B cell (primary cell): ENCODE results near the gene ZNF106. TPM values are rescaled to one million over a fixed set of nuclear protein-coding genes. Genes with fewer than 3 reads are reported as not detected.

ENCODE experiments used
- ATAC-seq: fragments of 200-7000 bp; cut with Tn5 transposase; one replicate; pipeline ENCODE4 v1.10.0; 2021; ENCODE audit warnings: low read depth, mild to moderate bottlenecking, moderate number of reproducible peaks, moderate library complexity
- CTCF ChIA-PET: fragments of 350-600 bp; sonication (Branson Sonifier 250); formaldehyde crosslinking; loops from one replicate; lab custom pipeline; 2021; ENCODE audit warnings: antibody characterized with exemption, inconsistent platforms; lab: Charles Lee
- POLR2A ChIA-PET: fragments of 350-600 bp; sonication (Branson Sonifier 250); formaldehyde crosslinking; loops from one replicate; lab custom pipeline; 2021; ENCODE audit warnings: antibody characterized with exemption; lab: Charles Lee
- DNase-seq: peaks from one replicate; pipeline ENCODE4 v3.0.0; 2013
- H2AFZ ChIP-seq: 2 replicates; pipeline ENCODE4 v1.6.1; 2012; ENCODE audit warnings: mild to moderate bottlenecking, low read depth, low read length; ENCODE audit not compliant: insufficient read depth, poor library complexity, severe bottlenecking
- H3K27ac ChIP-seq, 2 donors: 1 replicate in 1 of 2; 2 replicates in 1 of 2; pipeline ENCODE4 v1.5.1; 2012 to 2013; ENCODE audit warnings: low read length in 2 of 2, mild to moderate bottlenecking in 2 of 2, moderate library complexity in 1 of 2
- H3K27me3 ChIP-seq, 4 experiments: fragments of 200-600 bp in 1 of 4; sonication (generic) in 1 of 4; replicated peaks in 1 of 4; 1 replicate in 2 of 4; 2 replicates in 2 of 4; pipeline versions ENCODE4 v1.6.1 to v1.7.0; 2013 to 2016; ENCODE audit warnings: low read length in 3 of 4, mild to moderate bottlenecking in 2 of 4, mixed read lengths in 1 of 4, moderate library complexity in 1 of 4; ENCODE audit not compliant: insufficient read depth in 4 of 4, control insufficient read depth in 3 of 4; ENCODE audit errors: control extremely low read depth in 1 of 4
- H3K36me3 ChIP-seq, 2 experiments: replicated peaks in 1 of 2; 1 replicate in 1 of 2; 2 replicates in 1 of 2; pipeline versions ENCODE4 v1.6.1 to v1.7.1; 2013; ENCODE audit warnings: low read length in 1 of 2; ENCODE audit not compliant: insufficient read depth in 2 of 2, control insufficient read depth in 1 of 2; ENCODE audit errors: control extremely low read depth in 1 of 2, extremely low read depth in 1 of 2
- H3K4me1 ChIP-seq, 2 donors: fragments of 200-600 bp in 1 of 2; sonication (generic) in 1 of 2; 1 replicate in 1 of 2; 2 replicates in 1 of 2; pipeline versions ENCODE4 v1.5.1 to v1.6.1; 2013 to 2017; ENCODE audit warnings: low read length in 2 of 2; ENCODE audit not compliant: control insufficient read depth in 2 of 2, insufficient read depth in 2 of 2
- H3K4me2 ChIP-seq: replicated peaks from 2 replicates; pipeline ENCODE3; 2012; ENCODE audit warnings: mild to moderate bottlenecking, low read depth, low read length; ENCODE audit not compliant: poor library complexity, severe bottlenecking
- H3K4me3 ChIP-seq, 5 experiments: fragments of 200-600 bp in 1 of 5; sonication (generic) in 1 of 5; 1 replicate in 3 of 5; 2 replicates in 2 of 5; pipeline versions ENCODE4 v1.5.1 to v1.7.0; 2011 to 2016; ENCODE audit warnings: low read length in 4 of 5, mild to moderate bottlenecking in 4 of 5, low read depth in 2 of 5, control low read depth in 1 of 5, moderate library complexity in 1 of 5; ENCODE audit not compliant: insufficient read depth in 1 of 5; ENCODE audit errors: control extremely low read depth in 1 of 5, extremely low read depth in 1 of 5
- H3K79me2 ChIP-seq: fragments of 200-600 bp; sonication (generic); one replicate; pipeline ENCODE4 v1.6.0; 2016; ENCODE audit warnings: low read length; ENCODE audit not compliant: control insufficient read depth, insufficient read depth
- H3K9ac ChIP-seq: fragments of 200-600 bp; sonication (generic); 2 replicates; pipeline ENCODE4 v1.6.1; 2017; ENCODE audit warnings: mild to moderate bottlenecking, low read length, moderate library complexity
- H3K9me3 ChIP-seq, 3 donors: one replicate each; pipeline versions ENCODE4 v1.6.1 to v1.7.1; 2013; ENCODE audit warnings: low read length in 2 of 3; ENCODE audit not compliant: control insufficient read depth in 2 of 3, insufficient read depth in 1 of 3; ENCODE audit errors: control extremely low read depth in 1 of 3
- H4K20me1 ChIP-seq: 2 replicates; pipeline ENCODE4 v1.6.0; 2012; ENCODE audit warnings: mild to moderate bottlenecking, low read length; ENCODE audit not compliant: insufficient read depth, control insufficient read depth, poor library complexity, severe bottlenecking
- H3K27ac Mint-ChIP-seq: one replicate; pipeline ENCODE4 v1.8.0; 2021; ENCODE audit warnings: mixed read lengths
- H3K27me3 Mint-ChIP-seq: one replicate; pipeline ENCODE4 v1.8.0; 2021; ENCODE audit warnings: mixed read lengths
- H3K4me1 Mint-ChIP-seq: one replicate; pipeline ENCODE4 v1.8.0; 2021; ENCODE audit warnings: mixed read lengths
- H3K4me3 Mint-ChIP-seq: one replicate; pipeline ENCODE4 v1.8.0; 2021; ENCODE audit warnings: mixed read lengths
- H3K9me3 Mint-ChIP-seq: one replicate; pipeline ENCODE4 v1.8.0; 2022; ENCODE audit warnings: mixed read lengths; ENCODE audit not compliant: insufficient read depth
- EZH2 ChIP-seq: IDR thresholded peaks from 2 replicates; pipeline ENCODE4 v1.6.1; 2012; ENCODE audit warnings: borderline replicate concordance, low read depth, mild to moderate bottlenecking, moderate library complexity, low read length; ENCODE audit not compliant: insufficient read depth, poor library complexity, severe bottlenecking
- WGBS: methylation state at CpG from one replicate; pipeline ENCODE4 v1.1.5; 2013; ENCODE audit warnings: missing lambda C conversion rate; ENCODE audit not compliant: insufficient coverage; 5-methylcytosine and 5-hydroxymethylcytosine counted together
- intact Hi-C: fragments of 100-400 bp; cut with micrococcal nuclease; formaldehyde crosslinking; loops from one replicate; pipeline ENCODE4 v1.10.0; 2022
- polyA plus RNA-seq: library from polyadenylated mRNA; depleted of rRNA; stranded (reverse); fragments of >200 nt; gene quantifications from 2 replicates; pipeline ENCODE4 v1.2.3, GENCODE V29; 2012
- total RNA-seq, 2 donors: library from RNA; stranded (reverse); fragments of 120-200 nt in 1 of 2; gene quantifications; 1 replicate in 1 of 2; 2 replicates in 1 of 2; pipeline versions ENCODE4 v1.2.3 to v1.2.4, GENCODE V29; 2013 to 2022
- TF ChIP-seq, protein P1 (sequence below): fragments of 200-600 bp; IDR thresholded peaks from one replicate; pipeline ENCODE4 v1.8.0; 2022; ENCODE audit warnings: antibody characterized with exemption, mild to moderate bottlenecking

The ZNF106 gene
- total and polyA plus RNA-seq, 2 donors (not counting 1 experiment from before 2014, with no cell fraction given) = 10.1 to 51.4 TPM

GRCh38 chr15:42392309-42393024 lies 98.5 kb downstream of the ZNF106 start:
- H3K4me3 Mint-ChIP-seq = no peak overlapping the region
- no peaks in the 10 kb centered on the region for H3K27me3 ChIP-seq
- no peaks in the 10 kb centered on the region for H3K79me2 ChIP-seq
- no peaks in the 10 kb centered on the region for H3K27me3 Mint-ChIP-seq
- H3K4me2 ChIP-seq = no peak overlapping the region
- TF ChIP-seq, protein P1, sequence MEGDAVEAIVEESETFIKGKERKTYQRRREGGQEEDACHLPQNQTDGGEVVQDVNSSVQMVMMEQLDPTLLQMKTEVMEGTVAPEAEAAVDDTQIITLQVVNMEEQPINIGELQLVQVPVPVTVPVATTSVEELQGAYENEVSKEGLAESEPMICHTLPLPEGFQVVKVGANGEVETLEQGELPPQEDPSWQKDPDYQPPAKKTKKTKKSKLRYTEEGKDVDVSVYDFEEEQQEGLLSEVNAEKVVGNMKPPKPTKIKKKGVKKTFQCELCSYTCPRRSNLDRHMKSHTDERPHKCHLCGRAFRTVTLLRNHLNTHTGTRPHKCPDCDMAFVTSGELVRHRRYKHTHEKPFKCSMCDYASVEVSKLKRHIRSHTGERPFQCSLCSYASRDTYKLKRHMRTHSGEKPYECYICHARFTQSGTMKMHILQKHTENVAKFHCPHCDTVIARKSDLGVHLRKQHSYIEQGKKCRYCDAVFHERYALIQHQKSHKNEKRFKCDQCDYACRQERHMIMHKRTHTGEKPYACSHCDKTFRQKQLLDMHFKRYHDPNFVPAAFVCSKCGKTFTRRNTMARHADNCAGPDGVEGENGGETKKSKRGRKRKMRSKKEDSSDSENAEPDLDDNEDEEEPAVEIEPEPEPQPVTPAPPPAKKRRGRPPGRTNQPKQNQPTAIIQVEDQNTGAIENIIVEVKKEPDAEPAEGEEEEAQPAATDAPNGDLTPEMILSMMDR = no peak
- TF ChIP-seq EZH2 = no peak
- no peak overlapping the region for H2AFZ ChIP-seq
- H3K9ac ChIP-seq = no peak overlapping the region
- WGBS = 98% methylated on average over 10 of the region's 11 CpGs
- H3K4me1 ChIP-seq = no peaks in the 10 kb centered on the region
- no peaks in the 10 kb centered on the region for H3K9me3 ChIP-seq
- DNase-seq (no peak), ATAC-seq (no peak)
- H4K20me1 ChIP-seq = no peaks in the 10 kb centered on the region
- H3K9me3 Mint-ChIP-seq = no peaks in the 10 kb centered on the region
- no peak overlapping the region for H3K4me3 ChIP-seq
- no peak overlapping the region for H3K27ac Mint-ChIP-seq
- no peaks in the 10 kb centered on the region for H3K4me1 Mint-ChIP-seq
- peaks cover 0 to 9% of the 10 kb centered on the region in 2 experiments for H3K36me3 ChIP-seq
- CTCF ChIA-PET = no interaction called here
- H3K27ac ChIP-seq = no peak overlapping the region
- POLR2A ChIA-PET = no interaction called here
- intact Hi-C loops = no loop called here

DNA sequence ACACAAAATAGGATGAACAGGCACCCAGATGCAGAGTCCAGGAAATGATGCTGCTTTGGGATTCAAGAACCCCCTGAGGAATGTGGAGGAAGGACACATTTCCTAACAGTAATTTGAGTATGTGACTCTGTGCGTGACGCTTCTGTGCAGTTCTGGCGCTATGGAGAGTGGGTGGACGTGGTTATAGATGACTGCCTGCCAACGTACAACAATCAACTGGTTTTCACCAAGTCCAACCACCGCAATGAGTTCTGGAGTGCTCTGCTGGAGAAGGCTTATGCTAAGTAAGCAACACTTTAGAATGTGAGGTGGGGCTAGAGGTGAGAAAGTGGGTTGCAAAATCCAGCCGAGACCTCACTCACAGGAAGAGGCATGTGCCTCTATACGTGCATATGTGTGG lies 103.3 kb downstream of the ZNF106 start:
- H3K9ac ChIP-seq = no peak overlapping the region
- no peak for TF ChIP-seq EZH2
- TF ChIP-seq, protein P1 = no peak
- no peaks in the 10 kb centered on the region for H3K4me1 ChIP-seq
- Mint-ChIP-seq H3K27ac (no peak overlapping the region), H3K9me3 (no peaks in the 10 kb centered on the region), H3K4me3 (no peak overlapping the region), H3K4me1 (no peaks in the 10 kb centered on the region), H3K27me3 (no peaks in the 10 kb centered on the region)
- H3K27me3 ChIP-seq = no peaks in the 10 kb centered on the region
- no peak overlapping the region for H2AFZ ChIP-seq
- H3K36me3 ChIP-seq = peaks cover 0 to 21% of the 10 kb centered on the region in 2 experiments
- no peaks in the 10 kb centered on the region for H4K20me1 ChIP-seq
- WGBS = 18% methylated on average over 4 of the region's 8 CpGs
- POLR2A ChIA-PET = interaction anchor here (0.7 kb wide), 1 partner anchor 13 kb away, joined by 3 read pairs; no protein-coding TSS in a partner anchor
- CTCF ChIA-PET = no interaction called here
- H3K4me3 ChIP-seq = no peak overlapping the region
- H3K79me2 ChIP-seq = no peaks in the 10 kb centered on the region
- H3K9me3 ChIP-seq = no peaks in the 10 kb centered on the region
- DNase-seq = no peak
- H3K27ac ChIP-seq = no peak overlapping the region
- no peak overlapping the region for H3K4me2 ChIP-seq
- intact Hi-C loops = no loop called here
- no peak for ATAC-seq
